Lower leg skin (tissue), 4 donors: ENCODE results near the gene PRPF19. TPM values are rescaled to one million over a fixed set of nuclear protein-coding genes. Genes with fewer than 3 reads are reported as not detected.

Experiments
- DNase-seq, 2 donors: peaks; one replicate each; pipeline ENCODE4 v3.0.0-alpha.2; 2019; ENCODE audit warnings: low spot score in 2 of 2
- H3K4me3 ChIP-seq: fragments of 200-600 bp; sonication (generic); 2 replicates; pipeline ENCODE4 v1.5.1; 2017; ENCODE audit warnings: mild to moderate bottlenecking, low read depth; ENCODE audit not compliant: poor library complexity, severe bottlenecking
- CTCF ChIP-seq, 3 donors: fragments of 450-650 bp; IDR thresholded peaks; one replicate each; pipeline ENCODE4 v1.5.1; 2016; ENCODE audit warnings: antibody characterized with exemption in 3 of 3, mild to moderate bottlenecking in 3 of 3, moderate library complexity in 2 of 3
- POLR2A ChIP-seq, 2 donors: fragments of 450-650 bp; IDR thresholded peaks; one replicate each; pipeline ENCODE4 v1.6.1; 2016 to 2017; ENCODE audit warnings: antibody characterized with exemption in 2 of 2, mild to moderate bottlenecking in 1 of 2, moderate library complexity in 1 of 2
- WGBS, 2 donors: methylation state at CpG; one replicate each; pipeline ENCODE4 v1.1.5; 2018; 5-methylcytosine and 5-hydroxymethylcytosine counted together
- intact Hi-C: fragments of 100-400 bp; cut with DNase I; formaldehyde crosslinking; loops from one replicate; pipeline ENCODE4 v1.15.0; 2023; ENCODE audit warnings: low total_unique reads
- total RNA-seq, 4 donors: library from RNA; depleted of rRNA; stranded (reverse); fragments of >200 nt; gene quantifications; one replicate each; pipeline ENCODE4 v1.1.0, GENCODE V29; 2016

The PRPF19 gene
- total RNA-seq, 4 donors from 2014 or later = 75.3 to 119 (median 108) TPM

GRCh38 chr11:60848714-60849151 lies 57.7 kb downstream of the PRPF19 start:
- intact Hi-C loops = loop anchor here (10.0 kb wide), 1 partner anchor 286 kb away; no protein-coding TSS in a partner anchor
- no peak for TF ChIP-seq POLR2A (IDR thresholded peaks at IDR 0.05)
- no peak for TF ChIP-seq CTCF (IDR thresholded peaks at IDR 0.05)
- WGBS, 2 donors = 88 to 93% methylated on average over 10 of the region's 10 CpGs
- H3K4me3 ChIP-seq = no peak overlapping the region
- DNase-seq = no peak

DNA sequence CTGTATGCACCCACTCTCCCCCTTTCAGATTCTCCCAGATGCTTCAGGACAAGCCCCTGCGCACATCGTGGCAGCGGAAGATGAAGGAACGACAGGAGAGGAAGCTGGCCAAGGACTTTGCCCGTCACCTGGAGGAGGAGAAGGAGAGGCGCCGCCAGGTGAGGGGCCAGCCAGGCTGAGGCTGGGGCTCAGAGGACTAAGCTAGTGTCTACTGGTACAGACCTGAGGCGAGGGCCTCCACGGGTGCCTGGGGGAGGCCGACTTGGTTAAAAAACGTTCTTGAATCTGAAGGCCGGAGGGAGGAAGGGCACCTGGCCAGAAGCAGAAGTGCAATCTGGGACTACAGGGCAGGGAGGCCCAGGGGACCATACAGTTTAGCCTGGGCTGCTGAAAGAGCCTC lies 58.5 kb downstream of the PRPF19 start:
- TF ChIP-seq POLR2A (IDR thresholded peaks at IDR 0.05) = no peak
- TF ChIP-seq CTCF (IDR thresholded peaks at IDR 0.05) = no peak
- intact Hi-C loops = loop anchor here (10.0 kb wide), 1 partner anchor 287 kb away; no protein-coding TSS in a partner anchor
- WGBS, 2 donors = 90 to 95% methylated on average over 12 of the region's 12 CpGs

DNA sequence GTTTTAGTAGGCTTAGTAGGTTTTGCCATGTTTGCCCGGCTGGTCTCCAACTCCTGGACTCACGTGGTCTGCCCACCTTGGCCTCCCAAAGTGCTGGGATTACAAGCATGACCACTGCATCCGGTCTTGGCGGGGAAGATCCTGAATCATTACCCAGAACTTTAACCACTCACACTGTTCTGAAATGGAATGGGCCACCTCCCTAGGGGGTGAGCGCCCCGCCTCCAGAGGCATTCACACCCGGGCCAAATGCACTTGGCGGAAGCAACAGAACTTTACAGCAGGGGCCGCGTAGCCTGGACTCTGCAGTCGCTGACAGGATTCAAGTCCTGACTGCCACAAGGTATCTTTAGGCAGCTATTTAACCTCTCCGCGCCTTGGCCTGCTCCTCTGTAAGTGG lies 59.1 kb downstream of the PRPF19 start:
- TF ChIP-seq POLR2A (IDR thresholded peaks at IDR 0.05) (no peak), CTCF (IDR thresholded peaks at IDR 0.05) (no peak)
- WGBS, 2 donors = 73 to 75% methylated on average over 13 of the region's 13 CpGs
- no peak overlapping the region for H3K4me3 ChIP-seq
- intact Hi-C loops = loop anchor here (10.0 kb wide), 1 partner anchor 288 kb away; no protein-coding TSS in a partner anchor
- no peak for DNase-seq

More for the DNA sequence above, 58.5 kb downstream of the PRPF19 start:
- DNase-seq = no peak
- H3K4me3 ChIP-seq = no peak overlapping the region

- WGBS, 2 donors = 72 to 76% methylated on average over 8 of the region's 8 CpGs
- no peak for DNase-seq
- intact Hi-C loops = loop anchor here (10.0 kb wide), 1 partner anchor 289 kb away; no protein-coding TSS in a partner anchor
- TF ChIP-seq POLR2A (IDR thresholded peaks at IDR 0.05) = no peak
- TF ChIP-seq CTCF (IDR thresholded peaks at IDR 0.05) = no peak
- no peak overlapping the region for H3K4me3 ChIP-seq
Measured at GRCh38 chr11:60845338-60845737, 61.0 kb downstream of the PRPF19 start.

- H3K4me3 ChIP-seq = no peak overlapping the region
- intact Hi-C loops = loop anchor here (5.0 to 10.0 kb wide), 2 partner anchors 37 to 290 kb away; no protein-coding TSS in a partner anchor
- TF ChIP-seq POLR2A (IDR thresholded peaks at IDR 0.05) = no peak
- TF ChIP-seq CTCF (IDR thresholded peaks at IDR 0.05) = no peak
- DNase-seq = no peak
- 36% methylated on average over 4 of the region's 4 CpGs for WGBS, 2 donors
Measured at GRCh38 chr11:60844870-60845221, 61.5 kb downstream of the PRPF19 start.
